GM19372 (cell line): ENCODE data around the gene CARM1.
"Not testable (repeated sequence)": the region's sequence is repeated elsewhere in the genome, so short reads cannot be mapped to it uniquely, and the experiment has no call there.

Source experiments
- ATAC-seq: cut with Tn5 transposase; IDR thresholded peaks from one replicate; pipeline ENCODE4 v1.9.1; 2021; ENCODE audit warnings: mild to moderate bottlenecking, low read depth, moderate library complexity; ENCODE audit not compliant: unreplicated experiment

Gene CARM1

GRCh38 chr19:10846500-10847202 lies 24.7 kb upstream of the CARM1 start:
- no peak for ATAC-seq

GRCh38 chr19:10848230-10848856 lies 23.0 kb upstream of the CARM1 start, which contains the start of gene C19orf38:
C19orf38 (plus strand) TSS chr19:10848415; CDS start chr19:10848509, 94 bp downstream.
- no peak for ATAC-seq

GRCh38 chr19:10850631-10851030 lies 20.7 kb upstream of the CARM1 start:
- ATAC-seq, result no peak

DNA sequence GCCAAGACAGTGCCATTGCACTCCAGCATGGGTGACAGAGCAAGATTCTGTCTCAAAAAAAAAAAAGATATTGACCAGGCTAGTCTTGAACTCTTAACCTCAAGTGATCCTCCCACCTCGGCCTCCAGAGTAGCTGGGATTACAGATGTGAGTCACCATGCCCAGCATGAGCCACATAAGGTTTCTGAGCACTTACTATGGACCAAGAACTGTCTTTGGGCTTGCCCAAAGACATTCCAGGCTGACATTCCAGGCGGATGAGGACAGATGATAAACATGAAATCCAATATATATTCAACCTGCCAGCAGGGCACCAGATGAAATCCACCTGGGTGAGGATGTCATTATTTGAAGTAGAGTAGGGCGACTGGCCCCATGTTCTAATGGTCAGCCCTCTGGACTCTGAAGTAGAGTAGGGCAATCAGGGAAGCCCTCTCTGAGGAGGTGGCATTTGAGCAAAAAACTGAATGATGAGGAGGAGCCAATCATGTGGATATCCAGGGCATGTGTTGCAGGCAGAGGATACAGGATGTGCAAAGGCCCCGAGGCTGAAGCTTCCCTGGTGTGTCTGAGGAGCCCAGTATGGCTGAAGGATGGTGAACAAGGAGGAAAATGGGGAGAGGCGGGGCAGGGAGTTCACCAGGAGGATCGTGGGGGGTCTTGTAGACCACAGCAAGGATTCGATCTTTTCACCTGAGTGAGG lies 19.1 kb upstream of the CARM1 start:
- no peak for ATAC-seq

DNA sequence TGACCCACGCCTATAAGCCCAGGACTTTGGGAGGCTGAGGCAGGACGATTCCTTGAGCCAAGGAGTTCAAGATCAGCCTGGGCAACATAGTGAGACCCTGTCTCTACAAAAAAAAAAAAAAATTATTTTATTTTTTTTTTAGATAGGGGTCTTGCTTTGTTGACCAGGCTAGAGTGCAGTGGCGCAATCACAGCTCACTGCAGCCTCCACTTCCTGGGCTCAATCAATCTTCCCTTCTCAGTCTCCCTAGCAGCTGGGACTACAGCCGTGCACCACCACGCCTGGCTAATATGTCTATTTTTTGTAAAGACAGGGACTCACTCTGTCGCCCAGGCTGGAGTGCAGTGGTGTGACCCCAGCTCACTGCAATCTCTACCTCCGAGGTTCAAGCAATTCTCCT lies 18.4 kb upstream of the CARM1 start:
- no peak for ATAC-seq

GRCh38 chr19:10854350-10855089 lies 16.8 kb upstream of the CARM1 start:
- no peak for ATAC-seq

DNA sequence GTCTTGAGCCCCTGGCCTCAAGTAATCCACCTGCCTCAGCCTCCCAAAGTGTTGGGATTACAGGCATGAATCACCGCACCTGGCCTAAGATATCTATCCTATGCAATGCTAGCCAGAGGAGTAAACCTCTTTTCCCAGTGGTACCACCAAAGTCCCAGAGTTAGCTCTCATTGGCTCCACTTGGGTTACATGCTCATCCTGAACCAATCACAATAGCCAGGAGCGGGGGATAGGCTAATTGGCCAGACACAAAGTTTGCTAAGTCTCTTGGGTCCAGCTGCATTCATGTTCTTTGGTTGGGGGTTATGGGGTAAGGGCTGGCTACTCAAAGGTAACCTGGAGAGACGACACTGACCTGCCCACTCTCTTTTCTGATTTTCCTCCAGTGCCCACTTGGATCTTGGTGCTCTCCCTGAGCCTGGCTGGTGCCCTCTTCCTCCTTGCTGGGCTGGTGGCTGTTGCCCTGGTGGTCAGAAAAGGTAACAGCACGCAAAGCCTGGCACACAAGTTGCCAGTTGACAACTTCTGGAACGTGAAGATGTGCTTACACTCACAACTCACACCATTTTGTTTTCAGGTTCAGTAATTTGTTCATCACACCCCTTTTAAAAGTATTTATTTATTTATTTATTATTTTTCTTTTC lies 15.4 kb upstream of the CARM1 start:
- no peak for ATAC-seq

DNA sequence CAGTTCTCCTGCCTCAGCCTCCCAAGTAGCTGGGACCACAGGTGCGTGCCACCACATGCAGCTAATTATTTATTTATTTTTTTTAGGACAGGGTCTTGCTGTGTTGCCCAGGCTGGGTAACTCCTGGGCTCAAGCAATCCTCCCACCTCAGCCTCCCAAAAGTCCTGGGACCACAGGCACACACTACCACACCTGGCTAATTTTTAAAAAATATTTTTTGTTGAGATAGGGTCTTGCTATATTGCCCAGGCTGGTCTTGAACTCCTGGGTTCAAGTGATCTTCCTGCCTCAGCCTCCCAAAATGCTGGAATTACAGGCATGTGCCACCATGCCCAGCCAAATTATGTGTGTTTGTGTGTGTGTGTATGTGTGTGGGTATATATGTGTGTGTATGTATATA lies 14.5 kb upstream of the CARM1 start:
- ATAC-seq, result not testable (repeated sequence)

DNA sequence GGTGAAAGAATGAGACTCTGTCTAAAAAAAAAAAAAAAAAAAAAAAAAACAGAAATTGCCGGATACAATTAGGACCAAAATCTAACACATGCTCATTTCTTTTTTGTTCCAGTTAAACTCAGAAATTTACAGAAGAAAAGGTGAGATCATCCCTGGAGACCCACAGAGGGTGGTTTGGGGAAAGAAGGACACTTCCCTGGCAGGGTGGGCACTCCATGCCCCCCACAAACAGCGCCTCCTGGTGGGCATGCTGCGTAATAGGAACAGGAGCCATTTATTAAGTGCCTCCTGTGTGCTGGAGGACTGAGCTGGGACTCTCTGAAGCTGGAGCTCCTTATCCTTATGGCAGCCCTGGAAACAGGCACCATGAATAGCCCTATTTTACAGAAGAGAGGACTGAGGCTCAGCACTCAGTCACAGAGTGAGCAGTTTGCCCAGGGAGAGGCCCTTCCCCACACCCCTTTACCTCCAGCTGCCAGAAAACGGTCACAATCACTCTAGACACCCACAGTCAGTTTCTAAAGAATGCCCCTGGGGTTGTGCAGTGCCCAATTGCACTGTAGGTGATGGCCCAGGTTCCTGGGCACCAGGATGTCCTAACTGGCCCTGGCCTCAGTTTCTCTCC lies 13.0 kb upstream of the CARM1 start:
- ATAC-seq, result no peak

DNA sequence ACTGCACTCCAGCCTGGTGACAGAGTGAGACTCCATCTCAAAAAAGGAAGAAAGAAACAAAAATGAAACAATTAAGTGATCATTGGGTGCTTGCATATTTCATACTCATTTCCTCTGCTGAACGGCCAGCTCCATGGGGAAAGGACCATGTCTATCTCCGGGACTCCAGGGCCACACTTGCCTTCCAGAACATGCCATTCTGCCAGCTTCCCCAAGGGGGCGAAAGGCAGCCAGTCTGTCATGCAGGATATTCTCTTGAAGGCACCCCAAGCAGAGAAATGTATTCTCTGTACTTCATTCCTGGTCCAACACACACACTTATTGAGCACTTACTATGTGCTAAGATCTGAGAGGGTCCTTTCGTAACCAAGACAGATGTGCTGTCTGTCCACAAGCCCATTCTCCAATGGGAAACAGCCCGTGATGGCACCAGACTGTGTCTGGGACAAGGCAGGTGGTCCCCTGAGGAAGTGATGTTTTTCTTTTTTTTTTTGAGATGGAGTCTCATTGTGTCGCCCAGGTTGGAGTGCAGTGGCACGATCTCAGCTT lies 10.2 kb upstream of the CARM1 start:
- no peak for ATAC-seq

- no peak for ATAC-seq
Measured at GRCh38 chr19:10862561-10863106, 8.7 kb upstream of the CARM1 start.

DNA sequence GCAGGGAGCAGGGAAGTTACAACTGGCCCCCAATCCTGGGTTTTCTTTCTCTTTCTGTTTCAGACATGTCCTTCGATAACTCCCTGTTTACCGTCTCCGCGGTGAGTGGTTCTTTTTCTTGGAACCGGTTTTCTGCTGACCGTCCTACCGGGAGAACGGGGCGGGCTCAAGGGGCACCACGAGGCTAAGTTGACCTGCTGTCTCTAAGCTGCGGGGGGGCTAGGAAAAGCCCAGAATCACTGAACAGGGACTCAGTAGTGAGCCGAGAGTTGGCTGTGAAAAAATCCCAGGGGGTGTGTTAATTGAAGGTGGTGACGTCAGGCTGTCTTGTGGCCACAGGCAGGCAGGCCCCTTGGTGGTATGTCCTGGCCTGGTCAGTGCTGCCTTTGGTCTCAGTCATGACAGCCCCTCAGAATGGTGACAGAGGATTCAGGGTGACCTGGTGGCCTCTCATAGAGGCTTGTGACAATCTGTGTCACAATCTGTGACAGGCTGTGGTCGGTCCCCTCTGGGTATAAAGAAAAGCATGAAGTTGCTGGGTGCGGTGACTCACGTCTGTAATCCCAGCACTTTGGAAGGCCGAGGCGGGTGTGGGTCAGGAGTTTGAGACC lies 8.1 kb upstream of the CARM1 start:
- no peak for ATAC-seq

DNA sequence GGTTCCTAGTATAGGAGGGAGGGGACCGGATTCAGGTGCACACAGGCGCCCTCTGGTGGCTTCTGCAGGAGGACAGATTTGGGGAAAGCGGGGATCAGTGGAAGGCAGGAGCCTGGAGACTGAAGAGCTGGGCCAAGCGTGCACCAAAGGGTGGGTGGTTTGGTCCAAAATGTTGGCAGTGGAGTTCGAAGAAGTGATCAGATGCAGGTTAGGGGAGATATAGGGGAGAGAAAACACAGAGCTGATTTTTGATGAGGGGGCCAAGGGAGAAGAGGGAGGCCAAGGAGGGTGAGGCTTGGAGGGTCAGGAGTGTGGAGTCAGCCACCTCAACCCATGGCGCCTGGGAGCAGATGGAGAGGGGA lies 6.8 kb upstream of the CARM1 start:
- no peak for ATAC-seq

DNA sequence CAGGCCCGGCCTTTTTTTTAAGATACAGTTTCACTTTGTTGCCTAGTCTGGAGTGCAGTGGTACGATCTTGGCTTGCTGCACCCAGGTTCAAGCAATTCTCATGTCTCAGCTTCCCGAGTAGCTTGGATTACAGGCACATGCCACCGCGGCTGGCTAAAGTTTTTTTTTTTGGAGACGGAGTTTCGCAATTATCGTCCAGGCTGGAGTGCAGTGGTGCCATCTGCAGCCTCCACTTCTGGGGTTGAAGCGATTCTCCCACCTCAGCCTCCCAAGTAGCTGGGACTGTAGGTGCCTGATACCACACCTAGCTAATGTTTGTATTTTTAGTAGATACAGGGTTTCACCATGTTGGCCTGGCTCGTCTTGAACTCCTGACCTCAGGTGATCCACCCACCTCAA lies 4.9 kb upstream of the CARM1 start:
- no peak for ATAC-seq

DNA sequence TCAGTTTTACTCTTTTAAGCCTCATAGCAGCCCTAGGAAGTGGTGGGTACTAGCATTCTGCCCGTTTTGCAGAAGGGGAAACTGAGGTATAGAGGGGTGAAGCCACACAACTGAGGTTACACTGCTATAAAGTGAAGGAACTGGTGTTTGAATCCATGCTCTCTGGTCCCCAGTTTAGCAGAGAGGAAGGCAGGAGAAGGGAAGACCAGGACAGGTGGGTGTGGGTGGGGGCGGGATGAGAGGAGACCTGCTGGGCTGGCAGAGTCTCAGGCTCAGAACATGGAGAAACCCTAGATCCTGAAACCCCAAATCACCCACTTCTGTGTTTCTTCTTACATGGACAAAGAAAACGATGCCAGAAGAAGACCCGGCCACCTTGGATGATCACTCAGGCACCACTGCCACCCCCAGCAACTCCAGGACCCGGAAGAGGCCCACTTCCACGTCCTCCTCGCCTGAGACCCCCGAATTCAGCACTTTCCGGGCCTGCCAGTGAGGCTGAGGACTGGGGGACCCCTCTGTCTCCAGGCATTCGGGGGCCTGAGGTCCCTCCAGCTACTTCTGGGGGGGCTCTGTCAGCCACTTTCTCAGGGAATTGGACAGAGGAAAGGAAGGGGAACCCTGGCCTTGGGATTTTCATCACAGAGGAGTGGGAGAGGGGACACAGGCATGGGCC lies 2.3 kb upstream of the CARM1 start:
- no peak for ATAC-seq

- not testable (repeated sequence) for ATAC-seq
Measured at GRCh38 chr19:10869872-10870311, 1.5 kb upstream of the CARM1 start.

DNA sequence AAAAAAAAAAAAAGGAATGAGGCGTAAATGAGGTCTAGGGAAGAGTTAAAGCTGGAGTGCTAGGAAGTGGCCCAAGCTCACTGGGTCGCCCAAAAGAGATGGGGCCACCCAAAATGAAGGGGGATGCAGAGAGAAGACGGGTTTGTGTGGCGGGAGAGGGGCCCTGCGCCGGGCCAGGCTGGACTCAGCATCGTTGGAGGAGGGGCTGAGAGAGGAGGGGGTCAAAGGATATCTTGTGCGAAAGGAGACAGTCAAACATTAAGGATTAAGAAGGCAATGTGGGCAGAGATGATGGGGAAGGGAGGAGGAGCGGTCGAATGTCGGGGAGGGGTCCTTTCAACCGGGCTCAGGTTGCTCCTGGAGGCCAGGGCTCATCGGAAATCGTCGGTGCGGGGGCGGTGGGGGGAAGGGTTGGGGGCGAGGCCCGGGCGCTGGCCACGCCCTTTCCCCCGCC lies 825 bp upstream of the CARM1 start:
- ATAC-seq, result no peak
